ENCODE results near the gene SOST.

DNA sequence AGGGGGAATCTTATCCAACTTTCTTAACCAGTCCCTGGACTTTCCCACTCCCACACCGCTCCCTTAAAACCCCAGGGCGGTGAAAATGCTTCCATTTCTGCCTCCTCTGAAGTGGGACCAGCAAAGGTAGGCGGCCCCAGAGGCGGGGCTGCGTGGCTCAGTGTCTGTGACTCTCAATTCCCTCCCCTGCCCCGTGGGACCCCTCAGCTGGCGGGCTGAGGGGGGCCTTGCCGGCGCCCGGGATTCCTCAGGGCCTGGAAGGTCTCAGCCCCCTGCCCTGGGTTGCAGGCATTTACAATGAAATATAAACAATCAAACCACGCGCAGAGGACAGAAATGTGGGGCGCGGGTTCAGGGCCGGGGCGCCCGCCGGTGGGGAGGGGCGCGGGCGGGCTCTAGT, 3.6 kb downstream of the SOST start:
- TF ChIP-seq CTCF (IDR thresholded peaks at IDR 0.05; ENCODE audit: low read depth, low read length) (no peak), POLR2A (IDR thresholded peaks at IDR 0.05; ENCODE audit: extremely low read depth, insufficient read length) (no peak)
- TF ChIP-seq, protein P1, sequence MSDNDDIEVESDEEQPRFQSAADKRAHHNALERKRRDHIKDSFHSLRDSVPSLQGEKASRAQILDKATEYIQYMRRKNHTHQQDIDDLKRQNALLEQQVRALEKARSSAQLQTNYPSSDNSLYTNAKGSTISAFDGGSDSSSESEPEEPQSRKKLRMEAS (IDR thresholded peaks at IDR 0.05; ENCODE audit: low read depth, low read length) = no peak

Measured in NB4 (cell line).